H54 (cell line): ENCODE measurements around the gene ZNF664.

Experiments
- DNase-seq: peaks from one replicate; pipeline ENCODE4 v3.0.0; 2011; ENCODE audit warnings: low spot score, mixed read lengths; ENCODE audit not compliant: insufficient read length
- FAIRE-seq: peaks from 3 replicates; lab custom pipeline; 2011; peaks lifted over from hg19 to GRCh38; lab: Jason Lieb, UNC
- POLR2A ChIP-seq: IDR thresholded peaks from 2 replicates; pipeline ENCODE4 v1.6.1; 2011; ENCODE audit warnings: low read depth, mild to moderate bottlenecking, low read length

Gene ZNF664

DNA sequence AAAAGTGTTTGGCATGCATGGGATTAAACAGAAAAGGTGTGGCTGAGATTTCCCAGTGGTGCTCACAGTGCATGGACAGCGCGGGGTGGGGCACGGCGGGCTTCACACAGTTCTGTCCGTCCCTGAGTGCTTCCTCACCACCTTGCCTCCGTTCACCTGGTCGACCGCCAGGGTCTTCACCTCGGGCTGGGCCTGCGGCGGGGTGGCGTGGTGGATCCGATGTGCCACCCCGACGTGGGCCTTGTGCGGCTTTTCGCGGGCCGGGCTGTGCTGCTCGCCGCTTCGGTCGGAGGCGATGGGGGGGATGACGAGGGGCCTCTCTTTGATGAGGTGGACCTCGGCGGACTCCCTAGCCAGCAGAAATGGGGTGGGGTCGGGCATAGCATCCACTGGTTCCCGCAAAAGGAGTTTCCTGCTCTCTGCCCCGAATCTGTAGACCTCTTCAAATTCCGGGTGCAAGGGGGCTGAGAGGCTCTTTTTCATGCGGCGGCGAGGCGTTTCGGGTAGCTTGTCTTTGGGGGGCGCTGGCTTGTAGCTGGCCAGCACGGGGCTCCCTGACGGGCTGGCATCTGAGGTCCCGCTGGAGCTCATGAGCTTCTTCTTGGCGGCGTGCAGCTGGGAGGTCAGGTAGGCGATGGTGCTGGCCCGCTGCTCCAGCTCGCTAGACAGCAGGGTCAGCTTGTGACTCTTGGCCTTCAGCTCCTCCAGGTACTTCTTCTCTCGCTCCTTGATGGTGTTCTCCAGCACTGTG lies 35.9 kb upstream of the ZNF664 start:
- DNase-seq = no peak
- FAIRE-seq = no peak
- no peak for TF ChIP-seq POLR2A

- TF ChIP-seq POLR2A = no peak
- FAIRE-seq (no peak), DNase-seq (no peak)
These were observed 35.1 kb upstream of the ZNF664 start for GRCh38 chr12:123937707-123938591.

DNA sequence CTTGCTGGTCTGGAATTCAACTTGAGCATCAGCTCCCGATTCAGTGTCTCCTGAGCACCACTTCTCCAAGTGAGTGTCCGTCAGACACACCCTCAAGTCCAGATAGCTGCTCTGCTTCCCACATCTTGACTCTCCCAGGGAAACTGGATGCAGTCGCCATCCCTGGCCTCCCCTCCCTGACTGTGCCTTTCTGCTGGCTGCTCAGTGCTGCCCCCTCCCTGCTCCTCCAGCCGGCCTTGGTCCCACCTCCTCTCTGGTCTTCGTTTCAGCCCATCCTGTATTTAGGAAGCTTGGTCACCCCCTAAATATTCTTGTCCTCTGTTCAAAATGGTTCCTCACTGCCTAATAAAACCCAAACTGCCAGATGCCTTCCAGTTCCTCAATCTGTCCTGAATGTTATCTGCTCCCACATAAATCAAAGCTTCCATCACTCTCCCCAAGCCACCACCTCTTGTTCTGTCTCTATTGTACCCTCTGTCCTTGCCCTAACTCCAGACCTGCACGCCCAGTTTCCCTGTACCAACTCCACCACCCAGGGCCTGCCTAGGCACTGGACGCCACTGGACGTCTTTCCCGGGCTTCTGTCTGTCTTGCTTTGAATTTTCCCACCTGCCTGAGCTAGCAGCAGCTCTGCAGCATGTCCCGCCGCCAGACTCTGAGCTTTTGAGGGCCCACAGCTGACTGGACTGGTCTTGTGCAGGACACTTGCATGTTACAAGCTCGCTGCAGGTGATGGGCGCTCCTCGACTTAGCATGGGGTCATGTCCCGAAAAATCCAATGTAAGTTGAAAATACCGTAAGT lies 34.1 kb upstream of the ZNF664 start:
- no peak for FAIRE-seq
- no peak for TF ChIP-seq POLR2A
- DNase-seq = no peak

GRCh38 chr12:123939716-123940626 lies 33.0 kb upstream of the ZNF664 start:
- DNase-seq = no peak
- TF ChIP-seq POLR2A = no peak
- FAIRE-seq = no peak

DNA sequence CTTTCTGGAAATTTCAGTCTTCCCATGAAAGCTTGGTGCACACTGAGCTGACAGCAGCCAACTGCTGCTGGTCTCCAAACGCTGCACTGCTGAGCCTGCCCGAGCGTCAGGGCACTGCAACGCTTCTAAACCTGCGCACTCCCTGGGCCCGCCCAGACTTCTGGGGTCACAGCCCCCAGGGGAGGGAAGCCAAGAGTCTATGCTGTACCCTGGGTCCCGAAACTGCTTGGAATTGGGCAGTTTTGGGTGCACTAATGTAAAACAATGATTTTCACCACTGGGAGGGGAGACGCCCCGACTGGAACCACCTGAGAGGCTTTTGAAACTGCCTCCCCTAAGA lies 32.4 kb upstream of the ZNF664 start:
- no peak for TF ChIP-seq POLR2A
- FAIRE-seq (no peak), DNase-seq (no peak)

DNA sequence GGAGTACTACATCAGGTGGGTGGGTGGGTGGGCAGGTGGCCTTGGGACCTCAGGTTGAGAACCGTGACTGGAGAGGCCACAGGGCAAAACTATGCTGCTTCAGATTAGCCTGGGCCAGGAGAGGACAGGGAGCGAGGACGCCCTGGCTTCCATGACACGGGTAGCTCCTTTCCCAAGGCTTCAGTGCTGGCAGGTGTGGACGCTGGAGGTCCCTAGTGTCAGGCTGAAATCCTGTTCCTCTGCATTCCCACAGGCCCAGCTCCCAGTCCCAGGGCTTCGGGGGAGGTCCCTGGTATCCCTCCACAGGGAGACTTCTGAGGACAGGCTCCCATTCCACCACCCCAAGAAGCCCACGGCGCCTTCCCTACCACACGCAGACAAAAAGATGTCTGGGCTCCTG lies 32.0 kb upstream of the ZNF664 start:
- FAIRE-seq (no peak), DNase-seq (no peak)
- no peak for TF ChIP-seq POLR2A

DNA sequence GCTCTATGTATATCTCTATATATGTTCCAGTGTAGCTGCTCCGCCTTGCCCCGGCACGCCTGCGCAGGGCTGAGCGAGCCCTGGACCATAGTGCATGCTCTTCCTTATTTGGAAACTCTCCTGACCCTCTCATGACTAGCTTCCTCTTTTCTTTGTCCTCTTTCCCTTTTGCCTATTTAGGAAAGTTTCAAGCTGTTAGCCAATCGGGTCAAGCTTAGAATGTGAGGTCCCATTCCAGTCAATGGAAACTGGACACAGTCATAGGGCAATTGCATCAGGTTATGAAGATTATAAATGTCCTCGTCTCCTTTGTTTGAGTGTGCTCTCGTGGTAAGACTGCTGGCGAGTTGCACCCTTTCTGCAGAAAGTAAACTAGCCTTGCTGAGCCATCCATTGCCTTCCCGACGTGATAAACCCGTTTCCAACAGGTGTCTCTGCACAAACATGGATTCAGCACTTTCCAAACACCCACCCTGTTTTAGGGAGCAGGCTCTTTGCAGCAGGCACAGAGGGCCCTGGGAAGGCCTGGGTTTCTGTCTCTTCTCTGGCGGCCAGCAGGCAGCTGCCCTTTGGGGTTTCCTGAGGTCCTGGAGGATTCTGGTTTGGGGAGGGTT lies 31.3 kb upstream of the ZNF664 start:
- DNase-seq = no peak
- no peak for FAIRE-seq

DNA sequence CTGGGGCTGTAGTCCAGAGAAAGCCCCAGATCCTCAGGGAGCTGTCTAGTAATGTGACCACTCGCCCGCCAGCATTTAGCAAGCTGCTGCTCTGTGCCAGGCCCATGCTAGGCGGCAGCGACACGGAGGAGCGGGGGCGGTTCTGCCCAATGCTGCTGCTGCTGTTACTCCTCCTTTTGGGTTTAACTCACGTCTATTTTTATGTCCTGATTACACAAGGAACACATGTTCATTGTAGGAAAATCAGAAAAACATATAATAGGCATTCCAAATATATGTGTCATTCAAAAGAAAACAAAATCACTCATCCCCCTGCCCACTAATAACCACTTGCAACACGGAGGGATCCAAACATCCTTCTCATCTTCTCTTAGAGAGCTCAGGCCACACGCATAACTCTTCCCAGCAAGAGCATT lies 30.8 kb upstream of the ZNF664 start:
- no peak for TF ChIP-seq POLR2A
- FAIRE-seq (no peak), DNase-seq (peak; percentile 37)

More for the DNA sequence above, 31.3 kb upstream of the ZNF664 start:
- no peak for TF ChIP-seq POLR2A

- DNase-seq (no peak), FAIRE-seq (no peak)
- TF ChIP-seq POLR2A = no peak
These were observed 29.9 kb upstream of the ZNF664 start for GRCh38 chr12:123942911-123943648.

DNA sequence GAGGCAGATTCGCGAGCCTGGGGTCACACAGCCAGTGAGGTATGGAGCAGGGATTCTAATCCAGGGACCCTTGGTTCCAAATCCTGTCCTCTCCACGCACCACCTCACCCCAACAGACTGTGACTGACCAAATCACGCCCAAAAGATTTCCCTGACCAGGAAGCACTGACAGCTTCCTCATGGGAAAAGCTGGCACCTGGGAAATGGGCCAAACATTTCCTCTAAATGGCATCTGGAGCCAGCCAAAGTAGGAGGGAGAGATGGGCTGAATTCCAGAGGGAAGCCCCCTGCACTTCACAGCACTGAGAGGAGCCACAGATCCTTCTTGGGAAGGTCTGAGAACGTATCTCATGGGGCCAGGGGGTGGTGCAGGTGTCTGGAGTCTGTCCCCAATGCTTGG lies 29.2 kb upstream of the ZNF664 start:
- no peak for TF ChIP-seq POLR2A
- no peak for FAIRE-seq

GRCh38 chr12:123944696-123945095 lies 28.3 kb upstream of the ZNF664 start:
- FAIRE-seq (no peak), DNase-seq (no peak)
- no peak for TF ChIP-seq POLR2A

More for the DNA sequence above, 29.2 kb upstream of the ZNF664 start:
- DNase-seq = no peak
